CD4-positive, alpha-beta T cell treated with Interleukin-6 at 100 ng/mL for 8 hours (primary cell): ENCODE results near the gene POLA2.

Experiments used
- DNase-seq: peaks from one replicate; pipeline ENCODE4 v3.0.0-alpha.2; 2020; ENCODE audit warnings: mixed read lengths, low spot score

The POLA2 gene

DNA sequence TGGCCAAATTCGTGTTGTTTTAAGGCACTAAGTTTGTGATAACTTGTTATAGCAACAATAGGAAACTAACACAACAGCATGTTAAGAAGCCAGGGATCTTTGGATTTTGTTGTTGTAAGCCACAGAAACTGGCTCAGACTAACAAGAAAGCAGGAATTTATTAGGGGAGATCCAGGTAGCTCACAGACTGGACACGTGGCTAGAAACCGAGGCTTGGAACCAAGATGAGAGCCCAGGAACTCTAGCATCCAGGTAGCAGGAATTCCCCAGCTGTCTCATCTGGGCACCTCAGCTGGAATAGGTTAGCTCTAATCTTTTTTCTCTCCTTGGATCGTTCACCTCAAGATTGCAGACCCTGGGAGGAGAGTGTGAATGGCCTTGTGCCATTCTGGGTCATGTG is 24.9 kb downstream of the POLA2 start:
- DNase-seq = no peak

- DNase-seq = no peak
Measured at GRCh38 chr11:65287601-65288000, 25.8 kb downstream of the POLA2 start.

DNA sequence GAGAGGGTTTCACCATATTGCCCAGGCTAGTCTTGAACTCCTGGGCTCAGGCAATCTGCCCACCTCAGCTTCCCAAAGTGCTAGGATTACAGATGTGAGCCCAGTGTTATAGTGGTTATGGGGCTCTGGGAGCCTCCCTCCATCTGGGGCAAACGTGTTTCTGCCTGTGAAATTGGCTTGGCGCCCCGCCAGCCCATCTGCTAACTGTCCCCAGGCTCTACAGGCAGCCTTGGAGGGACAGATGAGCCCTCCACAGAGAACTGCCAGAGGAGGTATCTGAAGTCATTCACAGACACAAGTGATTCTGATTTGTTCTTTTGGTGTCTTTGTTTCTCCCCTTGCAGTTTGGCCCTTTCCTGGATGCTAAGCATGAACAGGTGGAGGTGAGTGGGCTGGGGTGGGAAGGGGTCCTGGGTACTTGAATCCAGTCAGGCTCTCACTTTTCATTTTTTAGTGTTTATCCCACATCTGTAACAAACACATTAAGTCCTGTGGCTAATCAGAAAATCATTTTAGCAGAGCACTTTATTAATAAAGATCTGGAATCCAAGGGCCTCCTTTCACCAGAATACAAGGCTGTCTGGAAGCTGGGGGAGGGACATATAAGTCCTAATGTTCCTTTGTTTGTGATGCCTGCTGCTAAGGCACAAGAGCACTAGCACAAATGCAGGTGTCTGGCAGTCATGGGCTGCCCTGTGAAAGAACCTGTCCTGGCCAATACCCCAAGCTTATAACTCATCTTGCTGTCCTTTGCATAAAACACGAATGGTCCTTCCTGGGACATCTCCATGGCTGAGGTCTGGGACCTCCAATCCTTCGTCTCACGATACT is 27.2 kb downstream of the POLA2 start:
- no peak for DNase-seq

- no peak for DNase-seq
Measured at GRCh38 chr11:65290448-65291165, 28.8 kb downstream of the POLA2 start.

DNA sequence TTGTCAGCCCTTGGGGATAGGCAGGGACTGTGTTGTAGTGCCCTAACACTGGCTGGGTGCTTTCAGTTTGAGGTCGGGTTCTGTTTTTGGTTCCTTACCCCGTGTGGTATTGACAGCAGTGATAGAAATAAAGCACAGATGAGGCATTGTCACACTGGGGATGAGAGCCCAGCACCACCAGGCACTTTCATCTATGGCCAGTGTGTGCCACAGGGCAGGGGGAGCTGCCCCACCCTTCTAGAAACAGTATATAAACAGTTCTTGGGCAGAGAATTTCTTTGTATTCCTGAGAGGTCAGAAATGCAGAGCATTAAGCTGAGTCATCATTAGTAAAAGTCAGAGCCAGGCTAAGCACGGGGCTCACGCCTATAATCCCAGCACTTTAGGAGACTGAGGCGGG is 29.9 kb downstream of the POLA2 start:
- DNase-seq = no peak

DNA sequence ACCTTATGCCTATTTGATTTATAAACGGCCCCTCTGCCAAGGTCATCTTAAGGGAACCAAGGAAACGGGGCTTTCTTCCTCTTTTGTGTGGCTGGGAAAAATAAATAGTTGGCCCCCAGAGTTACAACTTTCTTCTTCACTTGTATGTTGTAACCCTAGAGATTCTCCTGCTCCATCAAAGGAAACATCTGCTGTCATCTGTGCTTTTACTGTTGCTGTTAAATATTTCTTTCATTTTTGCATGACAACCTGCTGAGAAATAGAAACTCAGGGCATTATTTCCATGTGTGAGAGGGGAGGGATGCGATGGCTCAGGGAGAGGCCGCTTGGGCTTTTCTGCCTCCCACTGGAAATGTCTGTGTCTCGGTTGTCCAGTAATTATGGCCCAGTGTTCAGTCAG is 31.1 kb downstream of the POLA2 start:
- no peak for DNase-seq

GRCh38 chr11:65293909-65294381 is 32.2 kb downstream of the POLA2 start:
- no peak for DNase-seq

GRCh38 chr11:65295001-65295400 is 33.2 kb downstream of the POLA2 start:
- no peak for DNase-seq

- no peak for DNase-seq
Measured at GRCh38 chr11:65295571-65296341, 34.0 kb downstream of the POLA2 start.

- DNase-seq = no peak
Measured at GRCh38 chr11:65297026-65297672, 35.4 kb downstream of the POLA2 start.

- DNase-seq = no peak
Measured at GRCh38 chr11:65298131-65298535, 36.4 kb downstream of the POLA2 start.

DNA sequence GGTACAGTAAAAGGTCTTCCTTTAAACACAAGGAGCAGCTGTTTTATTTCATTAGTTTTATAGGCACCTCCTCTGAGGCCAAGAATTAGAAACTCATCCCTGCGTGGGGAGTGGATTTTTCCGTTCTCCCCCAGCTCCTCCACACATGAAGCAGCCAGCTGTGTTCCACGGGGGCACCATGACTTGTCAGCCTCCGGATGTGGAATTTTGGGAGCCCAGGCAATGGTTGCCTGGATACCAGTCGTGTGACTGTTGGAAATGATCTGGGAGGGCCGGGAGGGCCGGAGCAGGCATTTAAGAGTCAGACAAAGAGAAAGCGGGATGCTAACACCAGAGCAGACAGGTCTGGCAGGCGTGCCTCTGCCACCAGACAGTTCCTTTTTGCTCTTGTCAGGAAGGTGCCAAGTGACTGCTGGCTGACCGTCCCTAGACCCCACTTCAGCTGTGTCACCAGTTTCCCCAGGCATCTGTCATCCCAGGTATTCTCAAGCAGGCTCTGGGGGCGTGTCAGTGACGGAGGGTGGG is 37.0 kb downstream of the POLA2 start:
- no peak for DNase-seq

DNA sequence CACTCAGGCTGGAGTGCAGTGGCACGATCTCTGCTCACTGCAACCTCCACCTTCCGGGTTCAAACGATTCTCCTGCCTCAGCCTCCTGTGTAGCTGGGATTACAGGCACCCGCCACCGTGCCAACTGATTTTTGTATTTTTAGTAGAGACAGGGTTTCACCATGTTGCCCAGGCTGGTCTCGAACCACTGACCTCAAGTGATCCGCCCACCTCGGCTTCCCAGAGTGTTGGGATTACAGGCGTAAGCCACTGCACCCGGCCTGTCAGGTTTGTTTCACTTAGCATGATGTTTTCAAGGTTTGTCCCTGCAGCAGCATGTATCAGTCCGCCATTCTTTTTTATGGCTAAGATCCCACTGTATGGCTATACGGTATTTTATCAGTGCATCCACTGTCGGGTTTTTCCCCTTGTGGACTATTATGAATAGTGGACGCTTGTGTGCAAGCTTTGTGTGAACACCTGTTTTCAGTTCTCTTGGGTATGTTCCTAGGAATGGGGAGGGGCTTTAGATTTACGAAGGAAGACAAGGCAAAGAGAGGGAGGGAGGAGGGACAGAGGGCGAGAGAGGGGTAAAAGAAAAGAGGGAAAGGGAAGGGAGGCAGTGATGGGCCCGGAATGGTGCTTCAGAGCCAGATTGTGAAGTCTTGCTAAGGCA is 39.0 kb downstream of the POLA2 start:
- DNase-seq = no peak

GRCh38 chr11:65301491-65302329 is 39.9 kb downstream of the POLA2 start:
- DNase-seq = no peak

- DNase-seq = no peak
Measured at GRCh38 chr11:65303555-65303954, 41.8 kb downstream of the POLA2 start.

GRCh38 chr11:65304110-65304509 is 42.3 kb downstream of the POLA2 start:
- no peak for DNase-seq

DNA sequence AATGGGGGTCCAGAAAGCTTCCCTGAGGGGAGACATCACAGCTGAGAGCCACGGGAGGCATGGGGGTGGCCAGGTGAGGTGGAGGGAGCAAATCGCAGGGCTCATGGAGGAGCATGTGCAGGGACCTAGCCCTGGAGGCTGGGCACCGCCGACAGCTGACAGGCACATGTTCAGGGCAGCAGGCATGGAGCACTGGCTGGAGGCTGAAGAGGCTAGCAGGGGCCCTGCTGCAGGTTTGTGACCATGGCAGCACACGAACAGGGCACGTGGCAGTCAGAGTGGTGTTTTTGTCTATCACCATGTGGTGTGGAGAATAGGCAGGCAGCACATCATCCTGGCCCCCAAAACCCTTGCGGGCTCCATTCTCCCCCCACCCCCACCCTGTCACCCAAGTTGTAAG is 42.9 kb downstream of the POLA2 start:
- DNase-seq = no peak

- DNase-seq = no peak
Measured at GRCh38 chr11:65305501-65306268, 43.9 kb downstream of the POLA2 start.
